Astrocyte (in vitro differentiated cells and primary cell): ENCODE results near the gene ERMARD.

Experiments
- EZH2 ChIP-seq: IDR thresholded peaks from 2 replicates; pipeline ENCODE4 v1.6.1; 2012; ENCODE audit warnings: mild to moderate bottlenecking, low read length, inconsistent platforms; ENCODE audit not compliant: insufficient read depth
- TF ChIP-seq, protein P1 (sequence below): IDR thresholded peaks from 2 replicates; pipeline ENCODE4 v1.5.1; 2011; ENCODE audit warnings: low read depth, mild to moderate bottlenecking, inconsistent platforms, low read length, moderate library complexity; ENCODE audit not compliant: insufficient read depth

DNA sequence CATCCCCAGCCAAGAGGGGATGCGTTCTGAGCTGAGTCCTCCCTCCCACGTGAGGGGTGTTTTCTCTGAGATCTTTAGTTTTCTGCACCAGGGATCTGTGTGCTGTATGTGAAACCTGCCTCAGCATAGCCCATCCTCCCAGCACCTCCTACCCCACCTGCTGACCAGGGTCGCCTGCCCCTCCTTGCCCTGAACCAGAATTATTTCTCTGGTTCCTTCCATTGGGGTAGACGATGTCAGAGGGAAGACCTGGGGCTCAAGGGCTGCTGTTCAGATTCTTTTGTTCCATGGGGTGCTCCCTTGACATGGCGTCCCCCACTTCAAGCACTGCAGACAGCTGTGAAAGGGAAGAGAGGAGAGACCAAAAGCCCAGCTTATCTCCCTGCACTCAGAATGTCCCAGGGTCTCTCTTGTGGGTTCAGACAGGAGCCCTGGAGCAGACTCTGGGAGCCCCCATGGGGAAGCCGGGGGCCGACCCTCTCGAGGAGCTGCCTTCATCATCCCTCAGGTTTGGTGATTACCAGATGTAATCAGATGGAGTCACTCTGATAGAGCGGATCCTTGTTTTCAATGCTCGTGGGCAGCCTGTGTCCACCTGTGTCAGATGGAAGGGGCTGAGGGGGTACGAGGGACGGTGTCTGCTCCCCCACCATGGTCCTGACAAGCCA lies 74.3 kb downstream of the ERMARD start:
- TF ChIP-seq, protein P1, sequence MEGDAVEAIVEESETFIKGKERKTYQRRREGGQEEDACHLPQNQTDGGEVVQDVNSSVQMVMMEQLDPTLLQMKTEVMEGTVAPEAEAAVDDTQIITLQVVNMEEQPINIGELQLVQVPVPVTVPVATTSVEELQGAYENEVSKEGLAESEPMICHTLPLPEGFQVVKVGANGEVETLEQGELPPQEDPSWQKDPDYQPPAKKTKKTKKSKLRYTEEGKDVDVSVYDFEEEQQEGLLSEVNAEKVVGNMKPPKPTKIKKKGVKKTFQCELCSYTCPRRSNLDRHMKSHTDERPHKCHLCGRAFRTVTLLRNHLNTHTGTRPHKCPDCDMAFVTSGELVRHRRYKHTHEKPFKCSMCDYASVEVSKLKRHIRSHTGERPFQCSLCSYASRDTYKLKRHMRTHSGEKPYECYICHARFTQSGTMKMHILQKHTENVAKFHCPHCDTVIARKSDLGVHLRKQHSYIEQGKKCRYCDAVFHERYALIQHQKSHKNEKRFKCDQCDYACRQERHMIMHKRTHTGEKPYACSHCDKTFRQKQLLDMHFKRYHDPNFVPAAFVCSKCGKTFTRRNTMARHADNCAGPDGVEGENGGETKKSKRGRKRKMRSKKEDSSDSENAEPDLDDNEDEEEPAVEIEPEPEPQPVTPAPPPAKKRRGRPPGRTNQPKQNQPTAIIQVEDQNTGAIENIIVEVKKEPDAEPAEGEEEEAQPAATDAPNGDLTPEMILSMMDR = no peak
- no peak for TF ChIP-seq EZH2
